GM21360 (cell line): Measurements from ENCODE around the gene LAMA2.

Experiments used
- ATAC-seq: cut with Tn5 transposase; IDR thresholded peaks from one replicate; pipeline ENCODE4 v1.9.1; 2021; ENCODE audit warnings: mild to moderate bottlenecking, moderate library complexity; ENCODE audit not compliant: unreplicated experiment

LAMA2 gene, protein sequence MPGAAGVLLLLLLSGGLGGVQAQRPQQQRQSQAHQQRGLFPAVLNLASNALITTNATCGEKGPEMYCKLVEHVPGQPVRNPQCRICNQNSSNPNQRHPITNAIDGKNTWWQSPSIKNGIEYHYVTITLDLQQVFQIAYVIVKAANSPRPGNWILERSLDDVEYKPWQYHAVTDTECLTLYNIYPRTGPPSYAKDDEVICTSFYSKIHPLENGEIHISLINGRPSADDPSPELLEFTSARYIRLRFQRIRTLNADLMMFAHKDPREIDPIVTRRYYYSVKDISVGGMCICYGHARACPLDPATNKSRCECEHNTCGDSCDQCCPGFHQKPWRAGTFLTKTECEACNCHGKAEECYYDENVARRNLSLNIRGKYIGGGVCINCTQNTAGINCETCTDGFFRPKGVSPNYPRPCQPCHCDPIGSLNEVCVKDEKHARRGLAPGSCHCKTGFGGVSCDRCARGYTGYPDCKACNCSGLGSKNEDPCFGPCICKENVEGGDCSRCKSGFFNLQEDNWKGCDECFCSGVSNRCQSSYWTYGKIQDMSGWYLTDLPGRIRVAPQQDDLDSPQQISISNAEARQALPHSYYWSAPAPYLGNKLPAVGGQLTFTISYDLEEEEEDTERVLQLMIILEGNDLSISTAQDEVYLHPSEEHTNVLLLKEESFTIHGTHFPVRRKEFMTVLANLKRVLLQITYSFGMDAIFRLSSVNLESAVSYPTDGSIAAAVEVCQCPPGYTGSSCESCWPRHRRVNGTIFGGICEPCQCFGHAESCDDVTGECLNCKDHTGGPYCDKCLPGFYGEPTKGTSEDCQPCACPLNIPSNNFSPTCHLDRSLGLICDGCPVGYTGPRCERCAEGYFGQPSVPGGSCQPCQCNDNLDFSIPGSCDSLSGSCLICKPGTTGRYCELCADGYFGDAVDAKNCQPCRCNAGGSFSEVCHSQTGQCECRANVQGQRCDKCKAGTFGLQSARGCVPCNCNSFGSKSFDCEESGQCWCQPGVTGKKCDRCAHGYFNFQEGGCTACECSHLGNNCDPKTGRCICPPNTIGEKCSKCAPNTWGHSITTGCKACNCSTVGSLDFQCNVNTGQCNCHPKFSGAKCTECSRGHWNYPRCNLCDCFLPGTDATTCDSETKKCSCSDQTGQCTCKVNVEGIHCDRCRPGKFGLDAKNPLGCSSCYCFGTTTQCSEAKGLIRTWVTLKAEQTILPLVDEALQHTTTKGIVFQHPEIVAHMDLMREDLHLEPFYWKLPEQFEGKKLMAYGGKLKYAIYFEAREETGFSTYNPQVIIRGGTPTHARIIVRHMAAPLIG (N-terminal part only)

GRCh38 chr6:128882991-128883611 is at the start of gene LAMA2:
Gene LAMA2 (plus strand): TSS chr6:128883138. CDS start chr6:128883246, 108 bp downstream.
- no peak for ATAC-seq

DNA sequence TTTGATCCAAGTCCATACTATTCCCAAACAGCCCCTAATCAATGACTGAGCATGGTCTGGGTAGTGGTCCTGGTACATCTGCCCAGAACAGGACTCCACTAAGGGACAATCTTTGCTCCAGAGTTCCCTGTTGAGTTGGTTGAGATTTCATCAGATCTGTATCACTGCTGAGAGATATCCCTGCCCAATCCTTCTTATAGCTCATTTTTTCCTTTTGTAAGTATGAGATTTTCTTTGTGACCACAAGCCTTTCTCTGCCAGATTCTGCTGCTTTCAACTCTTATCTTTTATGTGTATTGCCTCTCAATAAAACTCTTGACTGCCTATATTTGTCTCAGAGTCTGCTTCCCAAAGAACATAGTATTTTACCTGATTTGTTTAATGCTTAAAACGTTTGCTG is 46.2 kb upstream of the LAMA2 start:
- ATAC-seq = no peak

GRCh38 chr6:128841518-128841917 is 41.4 kb upstream of the LAMA2 start:
- no peak for ATAC-seq

- ATAC-seq = no peak
Measured at GRCh38 chr6:128844598-128844997, 38.3 kb upstream of the LAMA2 start.

DNA sequence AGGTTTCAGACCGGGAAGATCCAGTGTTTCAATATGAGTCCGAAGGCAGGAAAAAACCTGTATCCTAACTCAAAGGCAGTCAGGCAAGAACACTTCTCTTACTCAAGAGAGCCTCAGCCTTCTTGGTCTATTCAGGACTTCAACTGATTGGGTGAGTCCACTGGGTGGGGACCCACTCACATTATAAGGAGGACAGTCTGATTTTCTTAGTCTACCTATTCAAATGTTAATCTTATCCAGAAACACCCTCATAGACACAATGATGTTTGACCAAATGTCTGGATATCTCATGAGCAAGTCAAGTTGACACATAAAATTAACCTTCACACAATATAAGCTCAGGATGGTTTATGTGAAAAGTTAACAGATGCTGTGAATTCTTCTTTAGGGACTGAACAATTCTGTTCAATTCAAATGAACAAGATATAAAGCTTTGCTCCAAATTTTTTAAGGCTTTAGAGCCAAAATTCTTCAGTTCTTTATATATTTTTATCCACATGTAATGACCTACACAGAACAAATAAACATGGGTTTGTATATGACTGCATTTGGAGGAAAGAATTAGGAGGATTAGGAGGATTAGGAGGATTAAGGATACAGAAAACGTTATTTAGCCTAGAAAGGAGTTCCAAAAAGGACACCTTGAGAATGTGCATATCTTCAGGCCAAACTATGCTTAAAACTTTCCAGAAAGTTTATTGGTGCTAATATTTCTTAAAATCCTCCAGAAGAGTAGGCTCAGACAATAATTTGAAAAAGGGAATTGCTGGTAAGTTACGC is 35.3 kb upstream of the LAMA2 start:
- no peak for ATAC-seq

DNA sequence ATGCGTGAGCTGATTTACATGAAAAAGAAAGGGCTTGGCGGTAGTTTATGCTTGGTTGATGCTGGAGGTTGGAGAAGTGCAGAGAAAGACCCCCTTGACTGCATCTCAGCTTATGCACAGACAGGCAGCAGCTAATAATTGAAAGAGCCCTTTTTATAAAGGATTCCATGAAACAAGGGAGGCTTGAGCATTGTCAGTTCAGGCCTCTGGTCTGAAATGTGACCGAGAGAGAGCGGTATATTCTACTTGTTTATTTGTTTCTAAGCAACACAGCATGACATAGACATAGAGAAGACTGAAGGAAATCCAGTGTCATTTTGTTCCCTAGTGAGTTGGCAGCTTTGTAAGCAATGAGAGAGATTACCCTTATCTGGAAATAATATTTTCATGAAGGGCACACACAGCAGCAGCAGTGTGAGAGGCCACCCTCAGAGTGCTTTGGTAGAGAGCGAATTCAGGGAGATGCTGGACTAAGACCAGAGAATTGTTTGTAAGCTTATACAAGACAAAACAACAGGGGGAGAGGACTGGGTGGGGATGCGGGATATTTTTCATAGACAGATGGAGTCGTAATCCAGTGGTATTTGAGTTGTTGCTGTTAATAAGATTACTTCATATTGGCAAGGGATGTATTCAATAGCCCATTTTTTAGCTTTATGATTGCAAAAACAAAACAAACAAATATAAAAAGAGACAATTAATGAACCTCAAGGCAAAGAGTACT is 34.6 kb upstream of the LAMA2 start:
- no peak for ATAC-seq

DNA sequence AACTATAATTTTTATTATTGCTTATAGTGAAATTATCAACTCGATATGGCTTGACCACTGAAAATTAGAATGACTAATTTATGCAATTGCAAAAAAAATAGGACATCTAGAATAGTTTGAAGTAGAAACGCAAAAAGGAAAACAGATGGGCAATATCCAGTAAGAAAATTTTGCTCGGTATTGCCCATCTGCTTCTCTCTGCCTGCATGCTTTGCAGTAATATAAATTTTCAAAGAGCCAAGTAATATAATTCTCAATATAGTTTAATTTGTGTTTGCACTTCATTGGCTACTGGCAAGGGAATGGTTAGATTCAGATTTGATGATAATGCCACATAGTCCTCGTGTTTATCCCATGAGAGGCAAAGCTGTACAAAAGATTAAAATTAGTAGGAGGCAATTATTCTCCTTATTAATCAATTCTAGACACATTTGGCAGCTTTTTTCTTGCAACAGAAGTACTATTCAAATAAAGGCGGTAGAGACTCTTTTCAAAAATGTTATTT is 27.3 kb upstream of the LAMA2 start:
- ATAC-seq = no peak

DNA sequence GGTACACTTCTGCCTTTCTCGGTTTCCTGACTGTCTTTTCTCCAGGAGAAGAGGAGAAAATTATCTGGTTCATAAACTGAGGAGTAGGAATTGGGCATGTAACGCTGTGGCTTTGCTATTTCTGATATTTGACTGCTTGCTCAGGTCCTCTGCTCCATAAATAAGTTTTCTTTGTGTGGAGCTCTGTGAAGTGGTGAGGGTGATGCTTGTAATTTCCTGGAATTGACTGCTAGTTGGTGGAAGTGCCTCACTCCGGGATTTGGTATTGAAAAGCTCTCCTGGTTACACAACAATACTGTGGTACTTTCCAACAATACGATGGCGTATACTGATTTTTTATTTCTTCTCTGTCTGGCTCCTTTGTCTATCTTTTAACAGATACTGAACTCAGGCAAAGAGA is 25.1 kb upstream of the LAMA2 start:
- ATAC-seq = no peak

GRCh38 chr6:128860782-128861181 is 22.2 kb upstream of the LAMA2 start:
- ATAC-seq = no peak

DNA sequence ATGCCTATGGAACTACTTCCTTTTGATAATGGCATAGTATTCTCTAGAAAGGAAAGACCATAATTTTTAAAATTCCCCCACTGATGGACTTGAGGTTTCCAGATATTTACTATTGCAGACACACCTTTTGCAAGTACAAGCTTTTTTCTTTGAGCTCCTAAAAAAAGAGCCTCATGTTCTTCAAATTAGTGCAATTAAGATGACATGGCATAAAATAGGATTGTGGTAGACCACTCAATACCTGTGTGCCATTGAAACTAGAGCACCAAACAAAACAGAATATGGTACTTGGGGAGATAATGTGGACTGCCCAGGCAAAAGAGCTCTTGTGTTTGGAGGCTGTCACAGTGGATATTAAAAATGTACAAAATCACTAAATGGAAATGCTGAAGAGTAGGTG is 19.0 kb upstream of the LAMA2 start:
- no peak for ATAC-seq

DNA sequence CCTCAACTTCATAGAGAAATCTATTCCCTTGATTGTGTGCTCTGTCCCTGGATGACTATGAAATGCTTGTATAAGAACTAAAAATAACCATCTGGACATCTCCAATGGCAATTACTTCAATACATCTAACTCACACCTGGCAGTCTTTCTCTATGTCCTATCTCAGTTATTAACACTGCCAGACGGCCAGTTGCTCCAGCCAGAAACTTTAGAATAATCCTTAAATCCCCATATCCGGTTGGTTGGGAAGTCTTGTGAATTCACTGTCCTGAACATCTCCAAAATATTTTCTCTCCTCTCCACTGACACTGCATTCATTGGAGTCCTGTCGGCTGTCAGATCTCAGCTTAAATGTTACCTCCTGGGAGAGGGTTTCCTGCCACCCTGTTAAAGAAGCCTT is 12.2 kb upstream of the LAMA2 start:
- no peak for ATAC-seq

GRCh38 chr6:128874863-128875262 is 8.1 kb upstream of the LAMA2 start:
- no peak for ATAC-seq

- ATAC-seq = no peak
Measured at GRCh38 chr6:128882560-128882959, 378 bp upstream of the LAMA2 start.

- ATAC-seq = no peak
Measured at GRCh38 chr6:128883906-128884305, 968 bp downstream of the LAMA2 start.

GRCh38 chr6:128885381-128885780 is 2.4 kb downstream of the LAMA2 start:
- no peak for ATAC-seq

DNA sequence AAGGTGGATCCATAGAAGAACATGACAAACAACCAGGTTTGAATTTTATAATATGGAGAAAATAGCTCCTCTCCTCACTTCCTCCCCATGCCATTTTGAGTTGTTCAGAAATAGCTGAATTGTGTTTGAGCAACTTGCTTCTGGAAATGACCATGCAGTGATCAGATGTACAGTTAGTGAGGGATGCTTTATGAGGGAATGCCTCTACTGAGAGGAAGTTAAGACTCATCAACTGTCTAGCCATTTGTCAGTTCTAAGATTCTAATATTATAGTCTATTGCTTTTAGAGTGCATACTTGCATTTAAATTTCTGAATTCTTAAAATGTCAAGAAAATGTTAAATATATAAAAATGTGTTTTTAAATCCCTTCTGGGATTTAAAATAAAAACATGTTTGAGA is 3.8 kb downstream of the LAMA2 start:
- ATAC-seq = no peak

DNA sequence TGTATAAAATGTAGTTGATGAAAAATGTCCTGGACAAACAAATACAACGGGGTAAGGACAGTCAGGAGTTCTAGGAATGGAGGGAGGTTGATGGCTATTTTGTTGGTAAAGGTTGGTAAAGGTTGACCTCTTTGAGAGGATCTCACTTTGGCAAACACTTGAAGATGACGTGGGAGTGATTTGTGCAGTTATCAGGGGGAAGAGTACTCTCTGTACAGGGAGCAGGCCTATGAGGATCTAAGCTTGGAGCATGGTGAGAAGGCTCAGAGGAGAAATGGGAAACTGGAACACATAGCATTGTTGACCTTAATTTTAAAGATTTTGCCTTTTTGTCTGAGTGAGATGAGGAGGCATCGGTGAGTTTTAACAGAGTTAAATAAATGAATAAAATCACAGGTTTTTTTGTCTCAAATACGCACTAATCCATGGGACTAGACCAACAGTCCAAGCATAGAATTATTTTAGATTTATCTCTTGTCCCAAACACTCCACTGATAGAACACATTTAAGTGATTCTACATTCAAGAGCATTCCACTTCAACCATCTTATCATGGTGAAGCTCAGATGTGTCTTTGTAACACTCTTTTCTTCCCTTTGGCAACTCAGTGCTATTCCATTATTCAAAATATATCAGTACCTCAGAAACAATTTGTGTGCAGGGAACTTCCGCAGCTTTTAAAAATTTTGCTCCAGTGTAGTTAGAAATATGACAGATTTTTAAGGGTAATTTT is 5.7 kb downstream of the LAMA2 start:
- no peak for ATAC-seq

- no peak for ATAC-seq
Measured at GRCh38 chr6:128889870-128890269, 6.9 kb downstream of the LAMA2 start.
